ENCODE data around the gene MAD1L1. TPM values are rescaled to one million over a fixed set of nuclear protein-coding genes. Genes with fewer than 3 reads are reported as not detected.

MAD1L1 gene
- total and polyA plus RNA-seq, 2 of the 13 experiments (the other 11 are each of a cell fraction or from before 2014, with no cell fraction given) = 17.4 to 64.7 TPM

DNA sequence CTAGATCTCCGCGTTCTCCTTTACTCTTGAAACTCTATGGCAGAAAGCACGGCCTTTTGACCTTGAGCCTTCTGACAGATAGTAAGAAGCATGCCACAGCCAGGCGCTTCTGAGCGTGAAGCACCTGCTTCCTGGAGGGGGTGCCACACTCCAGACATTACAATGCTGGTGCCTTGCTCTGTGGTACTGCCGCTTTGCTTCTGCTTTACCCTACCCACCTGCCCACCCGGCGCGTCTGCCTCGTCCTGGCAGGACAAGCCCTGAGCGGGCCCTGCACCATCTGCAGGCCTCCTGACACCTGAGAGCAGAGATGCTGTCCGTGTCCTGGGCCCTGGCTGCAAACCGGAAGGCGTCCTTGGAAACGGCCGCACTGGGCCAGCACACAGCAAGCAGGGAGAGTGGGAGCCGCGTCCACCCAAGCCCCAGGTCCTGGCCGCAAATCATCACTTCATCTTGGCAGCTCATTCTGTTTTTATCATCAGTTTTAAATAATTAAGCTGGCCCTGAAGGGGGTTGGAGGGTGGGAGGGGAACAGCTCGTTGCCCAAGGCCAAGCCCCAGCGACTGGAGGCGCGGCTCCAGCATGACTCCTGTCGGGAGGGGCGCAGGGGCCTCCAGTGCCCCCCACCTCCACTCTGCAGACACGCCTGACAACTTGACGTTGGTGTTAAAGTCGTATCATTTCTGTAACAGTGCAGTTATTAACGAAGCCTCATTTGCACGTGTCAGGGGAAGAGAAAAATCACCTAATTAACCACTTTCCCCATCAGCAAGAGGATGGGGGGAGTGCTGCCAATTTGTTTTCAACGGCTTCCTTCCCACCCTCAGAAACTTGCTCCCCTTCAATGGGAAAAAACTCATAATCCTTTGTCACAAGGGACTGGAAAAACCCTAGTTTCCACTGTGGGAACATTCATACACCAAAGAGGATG lies 132.2 kb downstream of the MAD1L1 start (continued):
- TF ChIP-seq THAP7 (CRISPR knock-in tag; IDR thresholded peaks at IDR 0.05) = no peak
- TF ChIP-seq ZMYM4 (CRISPR knock-in tag; IDR thresholded peaks at IDR 0.05) = peak; percentile 41
- TF ChIP-seq NR2F1 (CRISPR knock-in tag; IDR thresholded peaks at IDR 0.05) = peak in 1 of 2 experiments; percentile 59; a peak in 2 of 4 replicates
- TF ChIP-seq, protein P1, sequence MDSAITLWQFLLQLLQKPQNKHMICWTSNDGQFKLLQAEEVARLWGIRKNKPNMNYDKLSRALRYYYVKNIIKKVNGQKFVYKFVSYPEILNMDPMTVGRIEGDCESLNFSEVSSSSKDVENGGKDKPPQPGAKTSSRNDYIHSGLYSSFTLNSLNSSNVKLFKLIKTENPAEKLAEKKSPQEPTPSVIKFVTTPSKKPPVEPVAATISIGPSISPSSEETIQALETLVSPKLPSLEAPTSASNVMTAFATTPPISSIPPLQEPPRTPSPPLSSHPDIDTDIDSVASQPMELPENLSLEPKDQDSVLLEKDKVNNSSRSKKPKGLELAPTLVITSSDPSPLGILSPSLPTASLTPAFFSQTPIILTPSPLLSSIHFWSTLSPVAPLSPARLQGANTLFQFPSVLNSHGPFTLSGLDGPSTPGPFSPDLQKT (CRISPR knock-in tag; IDR thresholded peaks at IDR 0.05; ENCODE audit: borderline replicate concordance) = no peak
- TF ChIP-seq HDAC1 (CRISPR knock-in tag; IDR thresholded peaks at IDR 0.05) = no peak
- 0 out of 2 replicates have a peak, but pooled peaks have one; percentile 3 for TF ChIP-seq ZNF274 (CRISPR knock-in tag; IDR thresholded peaks at IDR 0.05)
- peak; percentile 89 for TF ChIP-seq ZBTB38 (CRISPR knock-in tag; IDR thresholded peaks at IDR 0.05)
- TF ChIP-seq, protein P2, sequence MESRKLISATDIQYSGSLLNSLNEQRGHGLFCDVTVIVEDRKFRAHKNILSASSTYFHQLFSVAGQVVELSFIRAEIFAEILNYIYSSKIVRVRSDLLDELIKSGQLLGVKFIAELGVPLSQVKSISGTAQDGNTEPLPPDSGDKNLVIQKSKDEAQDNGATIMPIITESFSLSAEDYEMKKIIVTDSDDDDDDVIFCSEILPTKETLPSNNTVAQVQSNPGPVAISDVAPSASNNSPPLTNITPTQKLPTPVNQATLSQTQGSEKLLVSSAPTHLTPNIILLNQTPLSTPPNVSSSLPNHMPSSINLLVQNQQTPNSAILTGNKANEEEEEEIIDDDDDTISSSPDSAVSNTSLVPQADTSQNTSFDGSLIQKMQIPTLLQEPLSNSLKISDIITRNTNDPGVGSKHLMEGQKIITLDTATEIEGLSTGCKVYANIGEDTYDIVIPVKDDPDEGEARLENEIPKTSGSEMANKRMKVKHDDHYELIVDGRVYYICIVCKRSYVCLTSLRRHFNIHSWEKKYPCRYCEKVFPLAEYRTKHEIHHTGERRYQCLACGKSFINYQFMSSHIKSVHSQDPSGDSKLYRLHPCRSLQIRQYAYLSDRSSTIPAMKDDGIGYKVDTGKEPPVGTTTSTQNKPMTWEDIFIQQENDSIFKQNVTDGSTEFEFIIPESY (CRISPR knock-in tag; IDR thresholded peaks at IDR 0.05) = peak; percentile 100
- no peak for TF ChIP-seq XRCC5 (optimal IDR thresholded peaks at IDR 0.05; ENCODE audit: low read length)
- TF ChIP-seq ZNF564 (CRISPR knock-in tag; IDR thresholded peaks at IDR 0.05) = no peak
- TF ChIP-seq ZNF75D (CRISPR knock-in tag; IDR thresholded peaks at IDR 0.05; ENCODE audit: borderline replicate concordance) = no peak
- TF ChIP-seq ZNF253 (CRISPR knock-in tag; IDR thresholded peaks at IDR 0.05; ENCODE audit: borderline replicate concordance) = no peak
- TF ChIP-seq PRDM4 (CRISPR knock-in tag; IDR thresholded peaks at IDR 0.05; ENCODE audit: borderline replicate concordance) = no peak
- TF ChIP-seq GATAD2A (CRISPR knock-in tag; IDR thresholded peaks at IDR 0.05) = peak; percentile 33; the same call in 1 of the 2 replicates
- TF ChIP-seq ZNF484 (CRISPR knock-in tag; IDR thresholded peaks at IDR 0.05; ENCODE audit: borderline replicate concordance, low read depth) = no peak
- no peak for TF ChIP-seq MEIS2 (CRISPR knock-in tag; IDR thresholded peaks at IDR 0.05)
- TF ChIP-seq ZNF337 (CRISPR knock-in tag; IDR thresholded peaks at IDR 0.05; ENCODE audit: borderline replicate concordance, low read depth) = no peak
- 0 out of 2 replicates have a peak, but pooled peaks have one; percentile 27 for TF ChIP-seq ZNF670 (CRISPR knock-in tag; IDR thresholded peaks at IDR 0.05; ENCODE audit: borderline replicate concordance)

Data from HepG2 (cell line).